GM19023 (cell line): ENCODE data around the gene CARD6.
A peak's percentile ranks its signal among the peaks of the same experiment; 100 is the strongest.
"Not testable (repeated sequence)": the region's sequence is repeated elsewhere in the genome, so short reads cannot be mapped to it uniquely, and the experiment has no call there.

Experiments used
- ATAC-seq: cut with Tn5 transposase; IDR thresholded peaks from one replicate; pipeline ENCODE4 v1.9.1; 2021; ENCODE audit warnings: mild to moderate bottlenecking, moderate library complexity; ENCODE audit not compliant: unreplicated experiment

CARD6 gene

GRCh38 chr5:40827188-40827977 lies 13.8 kb upstream of the CARD6 start:
- no peak for ATAC-seq

GRCh38 chr5:40828021-40828631 lies 13.0 kb upstream of the CARD6 start:
- no peak for ATAC-seq

GRCh38 chr5:40828690-40829661 lies 12.2 kb upstream of the CARD6 start:
- ATAC-seq, result no peak

- no peak for ATAC-seq
Observed at GRCh38 chr5:40829748-40830533, 11.2 kb upstream of the CARD6 start.

- no peak for ATAC-seq
Observed at GRCh38 chr5:40831346-40832210, 9.6 kb upstream of the CARD6 start.

GRCh38 chr5:40832345-40832744 lies 8.8 kb upstream of the CARD6 start:
- no peak for ATAC-seq

- ATAC-seq, result no peak
Observed at GRCh38 chr5:40833712-40834229, 7.4 kb upstream of the CARD6 start.

GRCh38 chr5:40834391-40834848 lies 6.7 kb upstream of the CARD6 start:
- no peak for ATAC-seq

- peak; percentile 97 for ATAC-seq
Observed at GRCh38 chr5:40834849-40835787, 6.0 kb upstream of the CARD6 start, which contains the start of gene RPL37. RPL37 (minus strand) TSS chr5:40835222; CDS start chr5:40835185, 37 bp downstream.

- ATAC-seq, result no peak
Observed at GRCh38 chr5:40838086-40838485, 3.1 kb upstream of the CARD6 start.

- ATAC-seq, result no peak
Observed at GRCh38 chr5:40842351-40842750, 1.2 kb downstream of the CARD6 start.

GRCh38 chr5:40844565-40844964 lies 3.4 kb downstream of the CARD6 start:
- no peak for ATAC-seq

GRCh38 chr5:40846371-40846770 lies 5.2 kb downstream of the CARD6 start:
- ATAC-seq, result no peak

GRCh38 chr5:40847525-40847924 lies 6.4 kb downstream of the CARD6 start:
- ATAC-seq, result no peak

GRCh38 chr5:40853632-40854192 lies 12.5 kb downstream of the CARD6 start:
- no peak for ATAC-seq

- no peak for ATAC-seq
Observed at GRCh38 chr5:40860711-40861110, 19.5 kb downstream of the CARD6 start.

GRCh38 chr5:40865004-40865403 lies 23.8 kb downstream of the CARD6 start:
- not testable (repeated sequence) for ATAC-seq

GRCh38 chr5:40866844-40867243 lies 25.7 kb downstream of the CARD6 start:
- no peak for ATAC-seq
